ENCODE results near the gene TNRC6B. TPM values are rescaled to one million over a fixed set of nuclear protein-coding genes. Genes with fewer than 3 reads are reported as not detected.

TNRC6B gene
- total and polyA plus RNA-seq, 2 of the 13 experiments (the other 11 are each of a cell fraction or from before 2014, with no cell fraction given) = 8.9 to 13.2 TPM

GRCh38 chr22:40220316-40221054, 42.8 kb downstream of the TNRC6B start:
- H3K79me2 ChIP-seq (ENCODE audit: insufficient read depth, low read length) = peaks cover 74% of the 10 kb centered on the region
- no TSS peak for BruUV-seq (replicated peaks)
- H3K9ac ChIP-seq (ENCODE audit: insufficient read depth, low read depth, low read length) = no peak overlapping the region
- TF ChIP-seq HHEX (CRISPR knock-in tag; IDR thresholded peaks at IDR 0.05) = no peak
- no peak for TF ChIP-seq KLF13 (CRISPR knock-in tag; IDR thresholded peaks at IDR 0.05)
- TF ChIP-seq ZFYVE20 (CRISPR knock-in tag; IDR thresholded peaks at IDR 0.05; ENCODE audit: borderline replicate concordance, low read depth) = no peak
- TF ChIP-seq ARNT2 (CRISPR knock-in tag; IDR thresholded peaks at IDR 0.05; ENCODE audit: low read depth) = no peak
- TF ChIP-seq SALL1 (CRISPR knock-in tag; IDR thresholded peaks at IDR 0.05) = no peak
- TF ChIP-seq ZNF614 (CRISPR knock-in tag; IDR thresholded peaks at IDR 0.05; ENCODE audit: borderline replicate concordance) = no peak
- no peak for TF ChIP-seq KAT2B (IDR thresholded peaks at IDR 0.05; ENCODE audit: borderline replicate concordance, low read depth, low read length)
- TF ChIP-seq ZZZ3 (CRISPR knock-in tag; IDR thresholded peaks at IDR 0.05; ENCODE audit: borderline replicate concordance) = no peak
- no peak for TF ChIP-seq ZHX2 (IDR thresholded peaks at IDR 0.05; ENCODE audit: low read depth)
- no peak for TF ChIP-seq ZHX2 (CRISPR knock-in tag; IDR thresholded peaks at IDR 0.05; ENCODE audit: borderline replicate concordance)
- no peak for TF ChIP-seq TOPORS (CRISPR knock-in tag; IDR thresholded peaks at IDR 0.05)
- TF ChIP-seq TARDBP (CRISPR knock-in tag; IDR thresholded peaks at IDR 0.05) = no peak
- TF ChIP-seq THAP11 (CRISPR knock-in tag; IDR thresholded peaks at IDR 0.05) = no peak
- TF ChIP-seq POGK (CRISPR knock-in tag; conservative IDR thresholded peaks at IDR 0.05) = no peak
- no peak for TF ChIP-seq ZSCAN21 (CRISPR knock-in tag; IDR thresholded peaks at IDR 0.05; ENCODE audit: borderline replicate concordance)
- no peak for TF ChIP-seq RBM22 (optimal IDR thresholded peaks at IDR 0.05; ENCODE audit: low read length)
- no peak overlapping the region for H3K27ac ChIP-seq (ENCODE audit: extremely low read length, insufficient read depth, low read length)
- 96% methylated on average over 8 of the region's 8 CpGs for WGBS (ENCODE audit: low lambda C conversion rate)
- no peaks in the 10 kb centered on the region for H3K27me3 ChIP-seq (ENCODE audit: control insufficient read depth in 1 of 2, insufficient read depth in 2 of 2, low read length in 2 of 2)
- DNase-seq (ENCODE audit: low spot score) (no peak), FAIRE-seq (no peak), ATAC-seq (no peak)
- peaks cover 0 to under 1% of the 10 kb centered on the region in 2 experiments; a peak in 1 of 5 replicates for H3K36me3 ChIP-seq (replicated peaks in 1 of 2; ENCODE audit: control insufficient read depth in 1 of 2, insufficient read depth in 2 of 2, low read length in 2 of 2)
- intact Hi-C loops (cut with micrococcal nuclease; ENCODE audit: unreplicated experiment) = no loop called here
- H4K20me1 ChIP-seq (ENCODE audit: insufficient read depth, low read length) = peaks cover 19% of the 10 kb centered on the region
- CTCF ChIA-PET (ENCODE audit: low intra/inter-chr PET ratio, low total read pairs) = no interaction called here
- POLR2A ChIA-PET = no interaction called here
- H3K4me1 ChIP-seq (ENCODE audit: insufficient read depth, low read length) = peaks cover 30% of the 10 kb centered on the region
- in situ Hi-C loops (cut with HindIII; ENCODE audit: extremely low pct_ligation_motif_present, low pct_unique_long_range_greater_than_20kb) = no loop called here
- no peaks in the 10 kb centered on the region for H3K9me3 ChIP-seq (ENCODE audit: low read length)
- no peak overlapping the region for H3K4me2 ChIP-seq (ENCODE audit: low read depth, low read length)
- H3K4me3 ChIP-seq (replicated peaks in 1 of 3; ENCODE audit: insufficient read depth in 1 of 3, low read depth in 2 of 3, low read length in 3 of 3) = no peak overlapping the region
- no peak overlapping the region for H2AFZ ChIP-seq (ENCODE audit: low read length)
